ENCODE measurements around the gene FLVCR1. TPM values are rescaled to one million over a fixed set of nuclear protein-coding genes. Genes with fewer than 3 reads are reported as not detected.

FLVCR1 gene
- total RNA-seq, result 10 to 100 TPM; 10.9 to 13.0 TPM

DNA sequence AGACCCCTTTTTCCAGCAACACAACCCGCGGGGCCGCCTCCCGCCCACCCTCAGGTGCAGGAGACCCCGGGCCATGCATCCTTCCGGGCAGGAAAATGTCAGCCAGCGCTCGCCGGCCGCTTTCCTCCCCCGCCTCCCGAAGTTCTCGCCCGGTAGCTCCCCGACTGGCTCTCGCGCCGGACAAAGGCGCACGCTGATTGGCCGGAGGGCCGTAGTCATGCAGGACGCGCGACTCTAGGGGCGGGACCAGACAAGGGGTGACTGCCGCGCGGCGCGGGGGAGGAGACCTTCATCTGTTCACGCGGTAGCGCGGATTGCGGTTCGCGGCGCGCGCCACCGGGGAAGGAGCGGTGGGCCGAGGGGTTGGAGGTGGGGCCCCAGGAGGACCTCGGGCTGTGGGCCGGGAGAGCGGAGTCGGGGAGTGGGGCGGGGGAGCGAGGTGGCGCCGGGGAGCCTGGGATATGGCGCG, at the start of gene FLVCR1:
TSS of gene FLVCR1 (plus strand) at position 284 of the 469 bp plus-strand sequence. CDS start at position 462, 178 bp downstream.

DNA sequence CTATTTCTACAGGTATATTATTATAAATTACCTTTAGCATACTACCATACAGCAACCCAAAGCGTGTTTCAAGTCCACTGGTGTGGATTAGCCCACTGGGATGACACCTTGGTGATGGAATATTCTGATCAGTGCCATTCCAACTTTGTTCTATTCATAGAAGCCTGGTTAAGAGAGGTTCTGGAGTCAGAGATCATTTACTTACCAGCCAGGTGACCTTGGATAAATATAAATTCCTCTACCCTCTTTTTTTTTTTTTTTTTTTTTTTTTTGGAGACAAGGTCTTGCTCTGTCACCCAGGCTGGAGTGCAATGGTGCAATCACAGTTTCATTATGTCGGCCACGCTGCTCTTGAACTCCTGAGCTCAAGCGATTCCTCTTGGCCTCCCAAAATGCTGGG, 10.5 kb upstream of the FLVCR1 start, which contains the start of gene SPATA45:
TSS of gene SPATA45 (minus strand) at position 101 of the 400 bp plus-strand sequence. CDS start 11,500 bp downstream, outside the sequence.

Other genes with a start within 250 kb of the FLVCR1 start
- gene ATF3, start 249.5 kb upstream of the FLVCR1 start, total RNA-seq, result 10 to 100 TPM; 10.6 to 11.1 TPM
- 1 to 10 TPM; 3.7 to 6.6 TPM for gene BATF3, start 158.4 kb upstream of the FLVCR1 start, total RNA-seq
- 10 to 100 TPM; 30.6 to 31.3 TPM for gene NSL1, start 66.5 kb upstream of the FLVCR1 start, total RNA-seq
- 10 to 100 TPM; 12.5 to 14.2 TPM for gene TATDN3, start 66.4 kb upstream of the FLVCR1 start, total RNA-seq
- not detected for gene SPATA45, start 10.6 kb upstream of the FLVCR1 start, total RNA-seq
- gene VASH2, start 92.3 kb downstream of the FLVCR1 start, total RNA-seq, result under 1 TPM; 0.15 to 0.24 TPM
- gene ANGEL2, start 157.6 kb downstream of the FLVCR1 start, total RNA-seq, result 10 to 100 TPM; 44.2 to 45.2 TPM
- gene RPS6KC1, start 193.0 kb downstream of the FLVCR1 start, total RNA-seq, result 1 to 10 TPM; 9.3 TPM